CD4-positive, alpha-beta T cell treated with Interleukin-2 at 100 ng/mL for 4 hours (primary cell): Measurements from ENCODE around the gene GTF2A2.
A peak's percentile ranks its signal among the peaks of the same experiment; 100 is the strongest.
"Not testable (repeated sequence)": the region's sequence is repeated elsewhere in the genome, so short reads cannot be mapped to it uniquely, and the experiment has no call there.

ENCODE experiments used
- DNase-seq: peaks from one replicate; pipeline ENCODE4 v3.0.0-alpha.2; 2020; ENCODE audit warnings: low spot score

The GTF2A2 gene

DNA sequence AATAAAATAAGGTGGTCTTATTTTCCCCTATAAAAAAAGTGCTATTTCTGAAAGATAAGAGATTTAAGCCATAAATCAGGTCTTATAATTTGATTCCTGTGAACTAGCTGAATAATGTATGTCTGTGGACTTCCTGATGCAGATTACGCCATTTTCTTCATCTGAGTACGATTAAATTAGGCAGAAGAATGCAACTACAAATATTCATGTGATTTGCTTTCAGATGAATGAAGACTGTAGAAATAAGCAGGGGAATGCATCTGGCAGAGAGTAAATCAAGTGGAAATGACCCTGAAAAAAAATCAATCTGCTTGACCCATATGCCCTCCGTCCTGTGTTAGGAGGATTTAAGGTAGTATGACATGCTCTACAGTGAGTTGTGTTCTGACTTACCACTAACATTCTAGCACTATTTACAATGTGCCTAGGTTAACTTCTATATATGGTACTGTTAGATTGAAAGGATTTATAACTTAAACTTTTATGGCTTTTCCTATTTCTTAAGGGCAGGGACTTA lies 17.1 kb upstream of the GTF2A2 start:
- DNase-seq = no peak

DNA sequence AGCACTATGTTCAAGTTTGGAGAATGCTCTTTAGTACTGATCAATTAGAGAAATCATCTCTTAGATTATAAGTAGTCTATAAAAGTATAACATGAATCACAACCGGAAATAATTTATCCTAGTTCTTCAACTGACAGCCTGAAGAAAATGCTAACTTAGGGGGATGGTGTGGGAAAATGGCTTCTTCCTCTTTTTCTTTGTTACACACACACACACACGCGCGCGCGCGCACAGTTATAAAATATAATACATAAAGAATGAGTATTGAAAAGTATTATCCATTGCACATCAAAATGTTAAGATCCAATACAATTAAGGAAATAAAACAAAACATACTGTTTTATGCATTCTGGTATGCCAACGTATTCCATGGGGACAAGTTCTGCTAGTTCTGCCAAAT lies 11.2 kb upstream of the GTF2A2 start:
- no peak for DNase-seq

DNA sequence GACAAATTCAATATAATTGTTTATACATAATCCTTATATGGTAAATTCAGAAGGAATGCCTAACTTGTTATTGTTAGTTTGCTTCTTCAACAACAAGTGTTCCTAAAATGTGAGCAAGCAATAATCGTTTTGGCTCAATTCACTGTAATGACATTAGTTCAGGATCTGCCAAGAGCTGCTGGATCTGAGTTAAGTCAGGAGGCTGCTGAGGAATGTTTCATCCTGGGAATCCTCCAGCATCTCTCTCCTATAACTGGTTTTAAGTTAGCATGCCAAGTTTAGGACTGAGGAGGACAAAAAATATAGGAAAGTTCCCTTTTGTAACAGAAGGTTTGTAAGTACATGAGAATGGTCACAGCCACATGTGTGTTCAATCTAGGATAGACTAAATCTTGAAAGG lies 4.9 kb upstream of the GTF2A2 start:
- DNase-seq = no peak

DNA sequence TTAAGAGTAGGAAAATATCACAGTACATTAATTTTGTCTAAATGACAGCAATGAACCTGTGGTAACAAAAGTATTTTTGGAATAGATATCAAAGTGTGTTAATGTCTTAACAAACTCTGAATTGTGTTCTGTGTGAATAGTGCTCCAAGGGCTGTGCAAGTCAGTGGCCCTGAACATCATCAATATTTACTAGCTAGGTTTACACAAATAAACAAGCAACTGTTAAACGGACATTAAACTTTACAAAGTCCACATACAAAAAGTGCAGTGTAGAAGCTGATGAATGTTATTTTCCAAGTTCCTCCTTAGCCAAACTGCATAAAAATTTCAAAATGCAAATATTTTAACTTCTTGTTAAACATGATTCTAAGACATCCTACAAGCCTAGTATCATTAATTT lies 2.1 kb upstream of the GTF2A2 start:
- no peak for DNase-seq

DNA sequence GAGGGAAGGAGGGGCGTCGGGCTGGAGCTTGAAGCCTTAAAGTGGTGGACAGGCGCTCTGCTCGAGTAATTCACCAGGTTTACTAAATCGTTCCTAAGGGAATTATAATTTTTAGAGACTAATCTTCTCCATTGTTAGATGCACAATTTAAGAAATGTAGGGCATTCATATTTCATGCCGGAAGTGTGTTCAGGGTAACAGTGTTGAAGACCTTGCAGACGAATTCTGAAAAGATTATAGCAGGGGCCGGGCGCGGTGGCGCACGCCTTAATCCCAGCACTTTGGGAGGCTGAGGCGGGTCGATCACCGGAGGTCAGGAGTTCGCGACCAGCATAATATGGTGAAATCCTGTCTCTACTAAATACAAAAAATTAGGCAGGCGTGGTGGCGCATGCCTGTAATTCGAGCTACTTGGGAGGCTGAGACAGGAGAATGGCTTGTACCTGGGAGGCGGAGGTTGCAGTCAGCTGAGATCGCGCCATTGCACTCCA lies 365 bp upstream of the GTF2A2 start:
- DNase-seq = no peak

DNA sequence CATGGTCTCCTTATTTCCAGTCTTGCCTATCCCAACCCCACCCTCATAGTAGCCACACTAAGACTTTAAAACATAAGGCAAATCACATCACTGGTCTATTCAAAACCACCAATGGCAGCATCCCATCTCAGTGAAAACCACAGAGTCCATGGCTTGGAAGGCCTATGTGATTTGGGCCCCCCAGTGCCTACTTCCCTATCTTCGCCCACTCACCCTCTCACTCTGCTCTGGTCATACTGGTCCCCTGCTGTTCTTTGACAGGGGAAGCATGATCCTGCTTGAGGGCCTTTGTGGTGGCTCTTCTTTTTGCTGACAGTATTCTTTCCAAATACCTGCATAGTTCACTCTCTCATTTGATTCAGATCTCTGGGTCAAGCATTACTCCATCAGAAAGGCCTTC lies 3.3 kb downstream of the GTF2A2 start:
- no peak for DNase-seq

DNA sequence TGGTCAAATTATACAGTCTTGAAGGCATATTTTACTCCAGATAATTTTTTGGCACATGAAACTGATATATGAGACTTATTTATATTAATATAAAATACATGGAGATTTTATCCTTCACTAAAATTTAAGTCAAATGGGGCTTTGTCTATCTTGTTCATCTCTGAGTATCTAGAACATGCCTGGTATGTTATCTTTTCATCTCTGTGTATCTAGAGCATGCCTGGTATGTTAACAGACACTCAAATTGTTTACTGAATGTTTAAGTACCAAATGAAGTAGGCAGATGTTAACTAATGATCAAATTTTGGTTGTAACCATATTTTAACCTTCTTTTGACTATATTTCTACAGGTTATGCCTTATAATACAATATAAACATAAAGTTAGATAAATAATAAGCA lies 7.7 kb downstream of the GTF2A2 start:
- no peak for DNase-seq

DNA sequence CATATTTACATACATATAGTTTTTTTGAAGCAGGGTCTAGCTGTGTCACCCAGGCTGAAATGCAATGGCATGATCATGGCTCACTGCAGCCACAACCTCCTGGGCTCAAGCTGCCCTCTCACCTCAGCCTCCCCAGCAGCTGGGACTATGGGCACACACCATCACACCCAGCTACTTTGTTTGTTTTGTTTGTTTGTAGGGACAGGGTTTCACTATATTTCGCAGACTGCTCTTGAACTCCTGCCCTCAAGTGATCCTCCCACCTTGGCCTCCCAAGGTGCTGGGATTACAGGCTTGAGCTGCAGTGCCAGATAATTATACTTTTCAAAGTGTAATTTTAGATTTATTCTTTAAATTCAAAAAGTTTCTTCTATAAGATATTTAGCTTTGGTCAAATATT lies 10.2 kb downstream of the GTF2A2 start:
- no peak for DNase-seq

DNA sequence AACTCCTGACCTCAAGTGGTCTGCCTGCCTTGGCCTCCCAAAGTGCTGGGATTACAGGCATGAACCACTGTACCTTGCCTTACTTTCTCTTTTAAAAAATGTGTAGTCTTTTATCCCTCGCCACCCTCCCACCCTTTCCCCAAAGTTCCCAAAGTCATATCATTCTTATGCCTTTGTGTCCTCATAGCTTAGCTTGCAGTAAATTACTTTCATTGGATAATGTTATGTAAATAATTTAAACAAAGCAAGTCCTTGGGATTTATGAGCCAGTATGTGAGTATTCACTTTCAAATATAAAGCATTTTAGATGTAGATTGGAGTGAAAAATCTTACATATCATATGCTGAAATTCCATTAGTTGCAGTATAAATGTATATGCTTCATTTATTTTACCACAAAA lies 11.0 kb downstream of the GTF2A2 start:
- no peak for DNase-seq

DNA sequence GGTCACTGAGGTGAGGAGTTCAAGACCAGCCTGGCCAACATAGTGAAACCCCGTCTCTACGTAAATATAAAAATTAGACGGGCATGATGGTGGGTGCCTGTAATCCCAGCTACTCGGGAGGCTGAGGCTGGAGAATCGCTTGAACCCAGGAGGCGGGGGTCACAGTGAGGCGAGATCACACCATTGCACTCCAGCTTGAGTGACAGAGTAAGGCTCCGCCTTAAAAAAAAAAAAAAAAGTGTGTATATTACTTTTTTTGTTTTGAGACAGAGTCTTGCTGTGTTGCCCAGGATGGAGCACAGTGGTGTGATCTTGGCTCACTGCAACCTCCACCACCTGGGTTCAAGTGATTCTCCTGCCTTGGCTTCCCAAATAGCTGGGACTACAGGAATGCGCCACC lies 11.5 kb downstream of the GTF2A2 start:
- DNase-seq = not testable (repeated sequence)

DNA sequence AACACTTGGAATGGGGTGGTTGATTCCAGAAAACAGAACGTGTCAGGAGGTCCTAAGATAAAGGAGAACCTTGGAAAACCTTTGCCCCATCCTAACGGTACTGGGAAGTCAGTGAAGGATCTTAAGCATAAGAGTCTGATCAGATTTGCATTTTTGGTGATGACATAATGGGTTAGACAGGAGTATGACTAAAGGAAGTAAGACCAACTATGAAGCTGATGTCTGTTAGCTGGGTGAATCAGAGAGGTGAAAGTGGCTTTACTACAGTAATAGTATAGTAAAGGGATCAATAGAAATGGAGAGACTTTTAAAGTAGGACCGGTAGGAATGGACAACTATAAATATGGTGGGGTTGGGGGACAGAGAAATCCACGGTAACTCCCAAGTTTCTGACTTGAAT lies 12.6 kb downstream of the GTF2A2 start:
- no peak for DNase-seq

DNA sequence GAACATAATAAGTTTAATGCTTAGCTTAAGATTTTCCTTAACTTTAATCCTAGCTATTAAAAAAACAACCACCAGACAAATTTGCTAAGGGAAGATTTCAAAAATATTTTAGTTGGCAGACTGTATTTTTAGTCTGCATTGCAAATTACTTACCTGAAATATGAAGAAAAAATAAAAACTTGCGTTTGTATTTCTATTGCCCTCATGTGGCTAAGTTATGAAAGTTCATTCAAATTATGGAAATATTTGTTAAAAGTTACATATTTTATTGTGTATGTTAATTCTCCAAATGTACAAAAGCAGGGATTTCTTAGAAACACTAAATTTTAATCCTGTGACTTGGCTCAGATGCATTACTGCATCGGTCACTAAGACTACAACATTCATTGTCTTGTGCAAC lies 15.0 kb downstream of the GTF2A2 start:
- DNase-seq = no peak

DNA sequence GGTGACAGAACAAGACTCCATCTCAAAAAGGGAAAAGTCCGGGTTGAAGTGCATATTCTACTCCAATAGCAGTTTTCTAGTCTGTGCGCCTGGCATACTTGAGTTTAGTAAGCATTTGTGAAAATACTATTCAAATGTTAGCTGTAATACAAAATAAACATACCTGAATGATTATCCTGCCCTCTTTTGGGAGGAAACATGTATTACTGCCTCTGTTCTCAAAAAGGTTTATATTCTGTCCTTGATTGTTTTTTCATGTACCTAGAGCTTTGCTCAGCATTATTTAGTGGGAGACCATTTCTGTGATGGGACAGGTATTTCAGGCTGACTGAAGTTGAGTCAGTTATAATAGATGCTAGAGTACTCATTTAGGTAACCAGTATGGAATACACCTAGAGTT lies 19.8 kb downstream of the GTF2A2 start:
- not testable (repeated sequence) for DNase-seq

DNA sequence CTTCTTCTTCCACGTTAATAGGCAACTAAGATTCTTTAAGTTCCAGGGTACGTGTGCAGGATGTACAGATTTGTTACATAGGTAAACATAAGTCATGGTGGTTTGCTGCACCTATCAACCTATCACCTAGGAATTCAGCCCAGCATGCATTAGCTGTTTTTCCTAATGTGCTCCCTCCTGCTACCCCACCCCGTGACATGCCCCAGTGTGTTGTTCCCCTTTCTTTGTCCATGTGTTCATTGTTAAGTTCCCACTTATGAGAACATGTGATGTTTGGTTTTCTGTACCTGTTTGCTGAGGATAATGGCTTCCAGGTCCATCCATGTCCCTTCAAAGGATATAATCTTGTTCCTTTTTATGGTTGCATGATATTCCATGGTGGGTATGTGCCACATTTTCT lies 21.1 kb downstream of the GTF2A2 start:
- DNase-seq = no peak

DNA sequence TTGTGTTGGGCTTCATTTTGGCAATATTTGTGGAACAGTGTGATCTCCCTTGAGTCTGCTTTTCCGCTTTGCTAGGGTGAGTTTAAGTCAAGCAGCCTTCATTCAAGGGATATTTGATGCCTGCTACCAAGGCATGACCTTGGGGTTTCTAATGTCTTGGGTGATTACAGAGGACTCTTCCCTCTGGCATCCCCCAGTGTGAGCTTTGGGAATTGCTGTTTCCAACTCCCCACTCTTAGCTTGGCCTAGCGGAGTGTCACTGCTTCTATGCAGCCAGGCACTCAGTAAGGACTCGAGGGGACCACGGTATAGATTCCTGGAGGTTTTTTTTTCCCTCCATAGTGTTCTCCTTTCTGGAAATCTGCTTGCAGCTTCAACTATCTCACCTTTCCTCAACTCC lies 24.6 kb downstream of the GTF2A2 start:
- no peak for DNase-seq

DNA sequence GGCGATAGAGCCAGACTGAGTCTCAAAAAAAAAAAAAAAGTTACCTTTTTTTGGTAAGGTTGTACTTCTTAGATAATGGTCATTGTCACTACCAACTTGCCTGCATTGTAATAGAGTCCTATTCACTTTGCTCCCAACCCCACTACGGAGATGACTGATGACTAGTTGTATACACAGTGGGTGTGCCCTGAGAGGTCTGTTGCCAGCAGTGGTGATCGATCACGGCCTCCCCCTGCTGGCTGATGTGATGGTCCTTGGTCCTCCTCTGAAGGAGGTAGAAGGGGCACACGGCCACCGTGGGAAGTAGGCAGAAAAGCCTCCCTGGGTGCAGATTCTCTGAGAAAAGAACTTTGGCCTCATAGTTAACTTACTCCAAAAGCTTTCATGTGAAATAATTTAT lies 35.0 kb downstream of the GTF2A2 start:
- peak; percentile 2 for DNase-seq

DNA sequence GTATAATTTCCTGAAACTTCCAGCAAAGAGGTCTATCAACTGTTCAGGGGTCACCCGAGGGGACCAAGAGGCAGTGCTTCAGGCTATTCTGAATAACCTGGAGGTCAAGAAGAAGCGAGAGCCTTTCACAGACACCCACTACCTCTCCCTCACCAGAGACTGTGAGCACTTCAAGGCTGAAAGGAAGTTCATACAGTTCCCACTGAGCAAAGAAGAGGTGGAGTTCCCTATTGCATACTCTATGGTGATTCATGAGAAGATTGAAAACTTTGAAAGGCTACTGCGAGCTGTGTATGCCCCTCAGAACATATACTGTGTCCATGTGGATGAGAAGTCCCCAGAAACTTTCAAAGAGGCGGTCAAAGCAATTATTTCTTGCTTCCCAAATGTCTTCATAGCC lies 38.9 kb downstream of the GTF2A2 start:
- no peak for DNase-seq

DNA sequence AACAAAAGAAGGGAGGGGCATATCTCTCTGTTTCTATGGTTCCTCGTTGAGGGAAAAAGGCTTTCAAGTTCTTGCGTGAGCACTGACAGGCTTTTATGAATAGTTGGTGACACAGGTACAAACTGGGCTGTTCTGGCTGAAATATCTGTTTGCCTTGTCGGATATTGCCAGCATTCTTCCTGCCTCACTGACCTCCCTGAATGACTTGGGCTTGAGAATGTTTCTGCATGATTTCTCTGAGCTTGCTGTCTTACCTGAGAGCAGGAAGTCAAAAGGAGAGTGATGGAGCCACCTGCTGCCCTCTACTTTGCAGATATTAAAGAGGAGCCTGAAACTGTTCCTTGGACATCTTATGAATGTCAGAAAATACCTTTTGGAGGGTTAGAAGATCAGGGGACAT lies 40.9 kb downstream of the GTF2A2 start:
- no peak for DNase-seq

DNA sequence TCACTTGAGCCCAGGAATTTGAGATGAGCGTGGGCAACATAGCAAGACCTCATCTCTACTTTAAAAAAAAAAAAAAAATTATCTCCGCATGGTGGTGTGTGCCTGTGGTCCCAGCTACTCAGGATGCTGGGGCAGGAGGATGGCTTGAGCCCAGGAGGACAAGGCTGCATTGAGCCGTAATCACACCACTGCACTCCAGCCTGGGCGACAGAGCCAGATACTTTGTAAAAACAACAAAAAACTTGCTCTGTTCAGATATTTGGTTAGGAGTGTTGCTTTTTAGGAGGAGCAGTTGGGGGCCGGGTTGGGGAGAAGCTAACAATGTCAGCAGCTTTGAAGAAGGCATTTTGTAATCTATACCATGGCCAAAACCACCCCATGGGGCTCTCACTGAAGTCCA lies 41.7 kb downstream of the GTF2A2 start:
- no peak for DNase-seq

DNA sequence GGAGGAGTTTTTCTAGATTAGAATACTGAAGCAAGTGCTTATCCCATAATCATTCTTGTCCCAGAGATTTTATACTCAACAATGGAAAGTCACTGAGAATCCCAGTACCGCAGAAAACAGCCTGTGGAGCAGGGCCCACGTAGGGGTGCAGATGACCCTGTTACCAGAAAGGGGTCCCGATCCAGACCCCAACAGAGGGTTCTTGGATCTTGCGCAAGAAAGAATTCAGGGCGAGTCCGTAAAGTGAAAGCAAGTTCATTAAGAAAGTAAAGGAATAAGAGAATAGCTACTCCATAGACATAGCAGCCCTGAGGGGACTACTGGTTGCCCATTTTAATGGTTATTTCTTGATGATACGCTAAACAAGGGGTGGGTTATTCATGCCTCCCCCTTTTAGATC lies 43.2 kb downstream of the GTF2A2 start:
- no peak for DNase-seq

DNA sequence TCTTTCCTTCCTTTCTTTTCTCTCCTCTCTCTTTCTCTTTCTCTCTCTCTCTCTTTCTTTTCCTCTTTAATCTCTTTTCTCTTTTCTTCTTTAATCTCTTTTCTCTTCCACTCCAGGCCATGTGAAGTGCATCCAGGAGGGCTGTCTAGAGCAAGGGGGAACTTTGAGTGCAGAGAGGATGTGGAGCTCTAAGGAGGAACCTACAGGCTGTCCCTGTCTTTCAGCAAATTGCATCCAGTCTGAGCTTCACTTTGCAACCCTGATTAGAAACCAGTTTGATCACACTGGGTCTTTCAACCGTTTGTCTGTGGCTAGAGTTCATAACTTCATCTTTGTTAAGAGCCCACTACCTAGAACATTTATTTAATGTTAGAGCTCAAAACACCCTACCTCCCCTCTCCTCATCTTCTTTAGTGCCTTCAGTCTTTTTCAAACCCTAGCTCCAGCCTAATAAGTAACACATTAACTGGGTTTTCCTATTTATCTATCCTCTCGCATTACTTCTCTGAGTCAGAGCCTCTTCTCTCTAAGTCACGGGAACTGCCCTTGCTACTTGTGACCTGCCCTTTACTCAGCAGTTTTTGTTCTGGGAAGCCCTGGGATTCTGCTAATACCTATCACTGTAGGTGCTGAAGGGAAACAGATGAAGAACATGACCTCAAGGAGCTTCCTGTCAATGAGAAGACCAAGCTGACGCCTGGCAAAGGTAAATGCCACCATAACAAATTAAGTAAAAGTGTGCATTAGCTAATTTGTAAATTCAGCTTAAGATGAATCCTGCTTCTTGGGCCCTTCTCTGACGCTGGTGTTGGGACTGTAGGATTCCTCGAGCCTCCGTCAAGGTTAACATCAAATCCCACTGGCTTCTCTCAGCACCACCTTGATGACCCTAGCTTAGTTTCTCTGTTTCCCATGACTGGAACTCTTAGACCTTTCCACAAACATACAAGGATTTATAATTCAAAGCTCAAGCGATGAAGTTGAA lies 45.7 kb downstream of the GTF2A2 start, which contains the start of gene GCNT3:
Gene GCNT3 (plus strand): TSS at position 508 of the 985 bp plus-strand sequence. CDS start 6,456 bp downstream, outside the sequence.
- DNase-seq = no peak

DNA sequence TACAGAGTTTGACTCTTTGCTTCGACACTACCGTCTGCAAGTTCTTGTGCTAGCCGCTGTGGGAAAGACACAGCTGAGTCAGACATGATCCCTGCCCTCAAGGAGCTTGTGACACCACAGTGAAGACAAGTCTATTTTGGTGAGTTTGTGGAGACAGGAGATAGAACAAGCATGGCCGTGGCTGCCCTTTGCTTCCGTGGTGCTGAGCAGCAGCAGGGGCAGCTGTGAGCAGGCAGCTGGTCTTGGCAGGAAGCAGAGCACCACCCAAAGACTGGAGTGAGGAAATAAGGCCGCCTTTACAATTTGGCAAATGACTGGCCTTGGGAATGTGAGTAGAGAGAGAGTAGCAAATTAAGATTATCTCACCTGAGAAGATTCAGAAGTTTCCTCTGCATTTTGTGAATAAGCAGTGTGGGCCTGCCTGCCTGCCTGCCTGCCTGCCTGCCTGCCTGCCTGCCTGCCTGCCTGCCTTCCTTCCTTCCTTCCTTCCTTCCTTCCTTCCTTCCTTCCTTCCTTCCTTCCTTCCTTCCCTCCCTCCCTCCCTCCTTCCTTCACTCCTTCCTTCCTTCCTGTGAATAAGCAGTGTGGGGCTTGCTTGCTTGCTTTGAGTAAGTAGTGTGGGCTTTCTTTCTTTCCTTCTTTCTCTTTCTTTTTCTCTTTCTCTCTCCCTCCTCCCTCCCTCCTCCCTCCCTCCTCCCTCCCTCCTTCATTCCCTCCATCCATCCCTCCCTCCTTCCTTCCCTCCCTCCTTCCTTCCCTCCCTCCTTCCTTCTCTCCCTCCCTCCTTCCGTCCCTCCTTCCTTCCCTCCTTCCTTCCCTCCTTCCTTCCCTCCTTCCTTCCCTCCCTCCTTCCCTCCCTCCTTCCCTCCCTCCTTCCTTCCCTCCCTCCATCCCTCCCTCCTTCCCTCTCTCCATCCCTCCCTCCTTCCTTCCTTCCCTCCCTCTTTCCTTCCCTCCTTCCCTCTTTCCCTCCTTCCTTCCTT lies 47.3 kb downstream of the GTF2A2 start:
- no peak for DNase-seq
